Measurements from ENCODE around the gene KIF6.
"Not testable (repeated sequence)": the region's sequence is repeated elsewhere in the genome, so short reads cannot be mapped to it uniquely, and the experiment has no call there.

KIF6 gene

GRCh38 chr6:39516471-39516870, 208.7 kb downstream of the KIF6 start:
- Histone ChIP-seq H3K4me3 (ENCODE audit: low read length) (no peak overlapping the region), H3K9me2 (replicated peaks; ENCODE audit: insufficient read depth, low read length) (no peaks in the 10 kb centered on the region), H3K79me2 (ENCODE audit: low read length) (no peaks in the 10 kb centered on the region), H2AFZ (ENCODE audit: low read length) (no peak overlapping the region), H3K36me3 (replicated peaks; ENCODE audit: insufficient read depth, low read length) (no peaks in the 10 kb centered on the region), H3K9me3 (replicated peaks; ENCODE audit: insufficient read depth, low read length) (no peaks in the 10 kb centered on the region), H3K9ac (ENCODE audit: low read length) (no peak overlapping the region), H3F3A (ENCODE audit: insufficient read depth, low read length) (no peaks in the 10 kb centered on the region), H3K27ac (ENCODE audit: low read length) (no peak overlapping the region), H3K4me2 (ENCODE audit: low read depth, low read length) (no peak overlapping the region), H3K4me1 (ENCODE audit: low read length) (no peaks in the 10 kb centered on the region), H3K27me3 (replicated peaks; ENCODE audit: insufficient read depth, low read length) (no peaks in the 10 kb centered on the region), H4K20me1 (ENCODE audit: insufficient read depth, low read length) (no peaks in the 10 kb centered on the region)
- TF ChIP-seq, protein P1, sequence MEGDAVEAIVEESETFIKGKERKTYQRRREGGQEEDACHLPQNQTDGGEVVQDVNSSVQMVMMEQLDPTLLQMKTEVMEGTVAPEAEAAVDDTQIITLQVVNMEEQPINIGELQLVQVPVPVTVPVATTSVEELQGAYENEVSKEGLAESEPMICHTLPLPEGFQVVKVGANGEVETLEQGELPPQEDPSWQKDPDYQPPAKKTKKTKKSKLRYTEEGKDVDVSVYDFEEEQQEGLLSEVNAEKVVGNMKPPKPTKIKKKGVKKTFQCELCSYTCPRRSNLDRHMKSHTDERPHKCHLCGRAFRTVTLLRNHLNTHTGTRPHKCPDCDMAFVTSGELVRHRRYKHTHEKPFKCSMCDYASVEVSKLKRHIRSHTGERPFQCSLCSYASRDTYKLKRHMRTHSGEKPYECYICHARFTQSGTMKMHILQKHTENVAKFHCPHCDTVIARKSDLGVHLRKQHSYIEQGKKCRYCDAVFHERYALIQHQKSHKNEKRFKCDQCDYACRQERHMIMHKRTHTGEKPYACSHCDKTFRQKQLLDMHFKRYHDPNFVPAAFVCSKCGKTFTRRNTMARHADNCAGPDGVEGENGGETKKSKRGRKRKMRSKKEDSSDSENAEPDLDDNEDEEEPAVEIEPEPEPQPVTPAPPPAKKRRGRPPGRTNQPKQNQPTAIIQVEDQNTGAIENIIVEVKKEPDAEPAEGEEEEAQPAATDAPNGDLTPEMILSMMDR (IDR thresholded peaks at IDR 0.05; ENCODE audit: low read length): no peak
- no peak for TF ChIP-seq EZH2 (optimal IDR thresholded peaks at IDR 0.05; ENCODE audit: low read depth, low read length)
- no peak for TF ChIP-seq EZH2phosphoT487 (IDR thresholded peaks at IDR 0.05; ENCODE audit: low read length)
- no peak for DNase-seq

- TF ChIP-seq EZH2phosphoT487 (IDR thresholded peaks at IDR 0.05; ENCODE audit: low read length): no peak
- H2AFZ ChIP-seq (ENCODE audit: low read length): no peak overlapping the region
- H3K36me3 ChIP-seq (replicated peaks; ENCODE audit: insufficient read depth, low read length): no peaks in the 10 kb centered on the region
- H3K4me1 ChIP-seq (ENCODE audit: low read length): no peaks in the 10 kb centered on the region
- no peak overlapping the region for H3K4me2 ChIP-seq (ENCODE audit: low read depth, low read length)
- H3K27ac ChIP-seq (ENCODE audit: low read length): no peak overlapping the region
- H3K9ac ChIP-seq (ENCODE audit: low read length): no peak overlapping the region
- DNase-seq: no peak
- no peaks in the 10 kb centered on the region for H4K20me1 ChIP-seq (ENCODE audit: insufficient read depth, low read length)
- no peak overlapping the region for H3K4me3 ChIP-seq (ENCODE audit: low read length)
- H3K9me2 ChIP-seq (replicated peaks; ENCODE audit: insufficient read depth, low read length): no peaks in the 10 kb centered on the region
- no peaks in the 10 kb centered on the region for H3F3A ChIP-seq (ENCODE audit: insufficient read depth, low read length)
- H3K27me3 ChIP-seq (replicated peaks; ENCODE audit: insufficient read depth, low read length): no peaks in the 10 kb centered on the region
- H3K9me3 ChIP-seq (replicated peaks; ENCODE audit: insufficient read depth, low read length): no peaks in the 10 kb centered on the region
- no peaks in the 10 kb centered on the region for H3K79me2 ChIP-seq (ENCODE audit: low read length)
Observed at GRCh38 chr6:39515471-39515870, 209.7 kb downstream of the KIF6 start.

- TF ChIP-seq EZH2 (optimal IDR thresholded peaks at IDR 0.05; ENCODE audit: low read depth, low read length) (no peak), EZH2phosphoT487 (IDR thresholded peaks at IDR 0.05; ENCODE audit: low read length) (no peak)
- TF ChIP-seq, protein P1 (IDR thresholded peaks at IDR 0.05; ENCODE audit: low read length): no peak
- no peak overlapping the region for H2AFZ ChIP-seq (ENCODE audit: low read length)
- H3K9ac ChIP-seq (ENCODE audit: low read length): no peak overlapping the region
- no peak for DNase-seq
- no peaks in the 10 kb centered on the region for H3K79me2 ChIP-seq (ENCODE audit: low read length)
- H3K36me3 ChIP-seq (replicated peaks; ENCODE audit: insufficient read depth, low read length): no peaks in the 10 kb centered on the region
- H3K27me3 ChIP-seq (replicated peaks; ENCODE audit: insufficient read depth, low read length): no peaks in the 10 kb centered on the region
- no peaks in the 10 kb centered on the region for H3K9me2 ChIP-seq (replicated peaks; ENCODE audit: insufficient read depth, low read length)
- H3K9me3 ChIP-seq (replicated peaks; ENCODE audit: insufficient read depth, low read length): no peaks in the 10 kb centered on the region
- no peak overlapping the region for H3K4me3 ChIP-seq (ENCODE audit: low read length)
- no peaks in the 10 kb centered on the region for H4K20me1 ChIP-seq (ENCODE audit: insufficient read depth, low read length)
- H3K4me2 ChIP-seq (ENCODE audit: low read depth, low read length): no peak overlapping the region
- H3K27ac ChIP-seq (ENCODE audit: low read length): no peak overlapping the region
- H3K4me1 ChIP-seq (ENCODE audit: low read length): no peaks in the 10 kb centered on the region
- H3F3A ChIP-seq (ENCODE audit: insufficient read depth, low read length): no peaks in the 10 kb centered on the region
Observed at GRCh38 chr6:39515006-39515405, 210.2 kb downstream of the KIF6 start.

DNA sequence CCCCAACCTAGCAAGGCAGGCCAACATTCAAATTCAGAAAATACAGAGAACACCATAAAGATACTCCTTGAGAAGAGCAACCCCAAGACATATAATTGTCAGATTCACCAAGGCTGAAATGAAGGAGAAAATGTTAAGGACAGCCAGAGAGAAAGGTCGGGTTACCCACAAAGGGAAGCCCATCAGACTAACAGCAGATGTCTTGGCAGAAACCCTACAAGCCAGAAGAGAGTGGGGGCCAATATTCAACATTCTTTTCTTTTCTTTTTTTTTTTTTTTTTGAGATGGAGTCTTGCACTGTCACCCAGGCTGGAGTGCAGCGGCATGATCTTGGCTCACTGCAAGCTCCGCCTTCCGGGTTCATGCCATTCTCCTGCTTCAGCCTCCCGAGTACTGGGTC, 215.4 kb downstream of the KIF6 start:
- H3K9me2 ChIP-seq (replicated peaks; ENCODE audit: insufficient read depth, low read length); H3F3A ChIP-seq (ENCODE audit: insufficient read depth, low read length); H3K27ac ChIP-seq (ENCODE audit: low read length); H3K4me1 ChIP-seq (ENCODE audit: low read length); H3K4me3 ChIP-seq (ENCODE audit: low read length); H3K79me2 ChIP-seq (ENCODE audit: low read length); H2AFZ ChIP-seq (ENCODE audit: low read length); DNase-seq; H3K4me2 ChIP-seq (ENCODE audit: low read depth, low read length); H3K9ac ChIP-seq (ENCODE audit: low read length); H3K27me3 ChIP-seq (replicated peaks; ENCODE audit: insufficient read depth, low read length); H3K36me3 ChIP-seq (replicated peaks; ENCODE audit: insufficient read depth, low read length); H3K9me3 ChIP-seq (replicated peaks; ENCODE audit: insufficient read depth, low read length); H4K20me1 ChIP-seq (ENCODE audit: insufficient read depth, low read length): not testable (repeated sequence)
